GM21423 (cell line): ENCODE measurements around the gene CACNA2D2.

Source experiments
- ATAC-seq: cut with Tn5 transposase; IDR thresholded peaks from one replicate; pipeline ENCODE4 v1.9.1; 2021; ENCODE audit warnings: mild to moderate bottlenecking, moderate library complexity; ENCODE audit not compliant: unreplicated experiment

CACNA2D2 gene

DNA sequence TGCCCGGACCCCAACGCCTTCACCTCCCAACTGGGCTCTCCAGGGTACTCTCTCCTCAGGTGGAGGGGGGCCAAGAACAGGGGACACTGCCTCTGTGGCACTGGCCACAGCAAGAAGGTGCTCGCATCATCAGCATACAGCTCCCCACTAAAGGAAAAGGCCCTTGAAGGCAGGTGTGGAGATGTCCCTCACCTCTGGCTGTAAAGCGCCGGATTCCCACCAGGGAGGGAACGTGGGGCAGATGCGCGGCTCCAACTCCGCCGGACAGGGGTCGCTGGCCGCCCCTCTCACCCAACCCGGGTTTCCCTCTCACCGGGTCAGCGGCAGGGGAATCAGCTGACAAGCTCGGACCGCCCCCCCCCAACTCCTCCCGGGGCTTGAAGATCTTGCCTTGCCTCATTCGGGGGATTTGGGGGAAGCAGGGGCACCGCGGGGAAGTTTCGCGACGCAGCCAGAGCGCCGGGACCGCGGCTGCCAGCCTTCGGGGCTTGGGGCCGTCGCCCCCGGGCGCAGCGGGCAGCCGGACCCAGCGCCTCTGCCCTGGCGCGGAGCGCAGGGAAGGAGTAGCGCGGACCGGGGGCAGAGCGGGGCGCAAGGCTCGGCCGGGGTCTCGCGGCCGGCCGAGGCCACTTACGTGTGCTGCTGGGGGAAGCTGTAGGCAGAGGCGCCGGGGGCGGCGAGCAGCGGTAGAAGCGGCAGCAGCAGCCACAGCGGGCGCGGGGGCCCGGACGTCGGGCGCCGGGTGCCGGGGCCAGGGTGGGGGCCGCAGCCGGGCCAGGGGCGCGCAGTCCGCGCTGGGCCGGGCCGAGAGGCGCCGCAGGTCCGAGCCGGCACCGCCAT is 630 bp downstream of the CACNA2D2 start:
- ATAC-seq = no peak

DNA sequence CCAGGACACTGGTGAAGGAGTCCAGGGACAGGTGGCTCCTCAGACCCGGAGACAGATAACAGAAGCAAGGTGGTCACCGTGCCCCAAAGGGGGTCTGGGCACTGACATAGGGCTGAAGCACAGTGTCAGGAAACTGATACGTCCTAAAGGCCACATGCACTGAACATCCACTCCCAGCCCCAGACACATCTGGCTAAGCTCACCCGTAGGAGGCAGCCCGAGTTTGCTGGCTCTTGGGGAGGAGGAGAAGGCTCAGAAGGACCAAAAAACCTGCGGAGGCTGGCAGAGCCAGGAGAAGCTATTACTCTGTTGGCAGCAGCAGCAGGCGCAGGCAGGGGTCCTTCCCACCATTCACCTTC is 1.2 kb downstream of the CACNA2D2 start:
- ATAC-seq = no peak

DNA sequence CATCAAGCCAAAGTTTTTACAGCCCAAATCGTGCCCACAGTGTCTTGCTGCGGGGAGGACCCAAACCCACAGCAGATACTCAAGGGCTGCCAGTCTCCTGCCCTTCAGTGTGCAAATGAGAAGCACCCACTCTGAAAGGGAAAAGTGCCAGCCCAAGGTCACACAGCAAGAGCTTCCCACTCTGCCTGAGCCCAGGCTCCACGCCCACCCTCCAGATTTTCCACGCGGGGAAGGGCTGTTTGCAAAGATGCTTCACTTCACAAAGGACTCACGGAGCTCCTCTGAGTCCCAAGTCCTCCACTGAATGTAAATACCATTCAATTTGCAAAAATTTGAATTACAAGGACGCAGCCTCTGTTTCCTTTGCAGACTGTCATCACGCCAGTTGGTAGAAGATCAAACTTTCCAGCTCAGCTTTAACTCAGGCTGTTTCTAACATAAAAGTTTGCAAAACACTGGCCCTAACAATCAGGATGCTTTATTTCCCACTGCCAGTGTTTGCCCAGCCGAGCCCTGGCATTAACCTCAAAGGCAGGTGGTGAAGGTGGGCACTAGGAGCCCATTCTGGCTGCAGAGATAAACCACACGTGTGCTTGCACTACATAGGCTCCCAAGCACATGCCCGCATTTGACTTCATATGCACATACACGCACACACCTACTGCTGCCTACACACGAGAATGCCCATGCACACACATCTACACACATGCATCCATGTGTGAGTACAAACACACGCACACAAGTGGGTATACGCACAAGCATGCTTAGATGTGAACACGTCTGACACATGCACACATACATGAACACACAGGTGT is 7.6 kb downstream of the CACNA2D2 start:
- ATAC-seq = no peak

DNA sequence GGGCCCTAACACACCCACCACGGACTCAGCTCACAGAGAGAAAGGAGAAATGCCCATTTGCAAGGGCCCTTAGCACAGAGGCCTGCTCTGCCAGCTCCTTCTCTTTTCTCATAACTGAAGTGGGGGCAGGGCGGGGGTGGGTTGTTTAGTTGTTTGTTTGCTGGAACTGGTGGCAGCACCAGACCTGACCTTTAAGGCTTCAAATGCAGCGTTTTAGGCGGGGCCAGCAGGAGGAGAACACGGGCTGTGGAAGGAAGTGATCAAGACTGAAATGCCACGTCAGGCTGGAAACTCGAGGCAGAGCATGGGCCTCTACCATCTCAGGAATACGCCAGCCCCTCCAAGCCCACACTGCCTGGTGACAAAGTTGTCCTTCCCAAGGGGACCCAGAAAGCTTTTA is 9.3 kb downstream of the CACNA2D2 start:
- no peak for ATAC-seq

DNA sequence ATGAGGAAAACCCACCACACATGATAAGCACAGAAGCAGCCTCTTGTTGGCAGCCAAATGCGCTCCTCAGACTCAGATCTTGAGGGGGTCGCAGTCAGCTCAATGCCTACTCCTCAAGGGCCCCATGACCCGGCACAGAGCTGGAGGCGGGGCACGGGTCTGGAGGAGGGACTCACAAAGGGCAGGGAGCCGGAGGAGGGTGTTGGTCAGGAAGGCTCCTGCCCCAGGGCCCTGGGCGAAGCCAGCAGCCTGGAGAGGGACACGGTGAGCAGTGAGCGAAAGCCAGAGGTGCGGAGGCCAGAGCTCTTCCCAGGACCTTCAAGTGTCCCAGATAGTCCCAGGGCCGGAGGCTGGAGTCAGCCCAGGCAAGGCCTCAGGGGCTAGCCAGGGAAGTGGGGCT is 9.8 kb downstream of the CACNA2D2 start:
- no peak for ATAC-seq

DNA sequence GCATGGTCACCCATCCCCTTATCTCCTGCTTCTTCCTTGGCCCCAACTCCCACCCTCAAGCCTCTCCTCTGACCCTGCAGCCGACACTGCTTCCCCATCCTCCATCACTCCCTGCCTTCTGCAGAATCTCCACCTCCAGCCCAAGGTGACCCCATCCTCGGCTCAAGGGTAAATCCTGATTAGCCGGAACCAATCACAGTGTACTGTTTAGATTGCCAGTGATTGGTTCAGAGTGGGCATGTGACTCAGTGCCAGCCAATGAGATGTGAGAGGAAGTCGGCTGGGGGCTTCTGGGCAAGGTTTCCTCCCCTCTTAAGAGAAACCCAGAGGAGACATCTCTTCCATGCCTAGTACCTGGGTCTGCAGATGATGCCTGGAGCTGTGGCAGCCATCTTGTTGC is 10.3 kb downstream of the CACNA2D2 start:
- ATAC-seq = no peak

DNA sequence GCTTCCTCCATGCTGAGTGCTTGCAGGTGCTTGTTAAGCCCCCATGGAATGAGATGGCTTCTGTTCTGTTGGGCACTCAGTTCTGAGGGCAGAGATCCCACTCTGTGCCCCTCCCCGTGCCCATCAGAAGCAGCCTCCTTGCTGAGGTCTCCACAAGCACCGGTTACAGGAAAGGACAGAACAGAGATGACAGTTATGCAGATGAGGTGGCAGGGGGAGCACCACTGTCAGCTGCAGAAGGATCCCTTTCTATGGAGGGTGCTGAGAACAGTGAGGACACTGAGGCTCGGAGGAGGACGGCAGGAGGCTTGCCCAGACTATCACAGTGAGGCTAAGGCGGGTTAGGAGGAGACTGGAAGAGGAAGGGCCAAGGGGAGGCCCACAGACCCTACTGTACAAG is 12.4 kb downstream of the CACNA2D2 start:
- no peak for ATAC-seq

DNA sequence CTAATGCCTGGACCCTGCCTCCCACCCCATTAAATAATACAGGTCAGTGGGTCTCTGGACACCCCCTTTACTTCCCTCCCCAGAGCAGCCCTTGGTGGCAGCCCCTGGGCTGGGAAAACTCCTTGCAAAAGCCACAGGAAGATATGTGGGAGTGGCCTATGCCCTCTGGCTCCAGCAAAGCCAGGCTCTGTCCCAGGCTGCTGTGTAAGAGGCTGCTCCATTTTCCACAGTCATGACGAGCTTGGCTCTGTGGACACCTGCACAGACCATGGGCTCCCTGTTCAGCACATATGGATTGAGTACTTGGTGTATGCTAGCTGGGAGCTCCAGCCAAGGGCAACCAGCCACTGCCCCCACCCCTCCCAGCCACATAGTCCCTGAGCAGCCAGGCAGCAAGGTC is 13.0 kb downstream of the CACNA2D2 start:
- no peak for ATAC-seq

DNA sequence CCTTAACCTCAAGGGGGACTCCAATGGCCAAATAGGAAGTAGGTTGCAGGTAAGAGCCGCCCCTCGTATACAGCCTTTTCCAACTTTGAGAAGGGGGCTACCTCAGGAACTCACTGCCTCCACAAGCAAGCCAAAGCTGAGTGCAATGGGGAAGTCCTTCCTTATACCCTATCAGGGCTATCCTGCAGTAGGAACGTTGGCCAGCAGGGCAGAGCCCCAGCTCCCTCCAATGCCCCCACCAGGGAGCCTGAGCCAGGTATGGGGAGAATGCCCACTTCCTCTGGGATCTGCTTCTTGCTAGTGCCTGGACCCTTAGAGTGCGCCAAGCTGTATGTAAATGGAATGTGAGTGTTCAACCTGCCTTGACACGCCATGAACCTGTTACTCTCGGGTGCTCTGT is 16.3 kb downstream of the CACNA2D2 start:
- ATAC-seq = no peak

DNA sequence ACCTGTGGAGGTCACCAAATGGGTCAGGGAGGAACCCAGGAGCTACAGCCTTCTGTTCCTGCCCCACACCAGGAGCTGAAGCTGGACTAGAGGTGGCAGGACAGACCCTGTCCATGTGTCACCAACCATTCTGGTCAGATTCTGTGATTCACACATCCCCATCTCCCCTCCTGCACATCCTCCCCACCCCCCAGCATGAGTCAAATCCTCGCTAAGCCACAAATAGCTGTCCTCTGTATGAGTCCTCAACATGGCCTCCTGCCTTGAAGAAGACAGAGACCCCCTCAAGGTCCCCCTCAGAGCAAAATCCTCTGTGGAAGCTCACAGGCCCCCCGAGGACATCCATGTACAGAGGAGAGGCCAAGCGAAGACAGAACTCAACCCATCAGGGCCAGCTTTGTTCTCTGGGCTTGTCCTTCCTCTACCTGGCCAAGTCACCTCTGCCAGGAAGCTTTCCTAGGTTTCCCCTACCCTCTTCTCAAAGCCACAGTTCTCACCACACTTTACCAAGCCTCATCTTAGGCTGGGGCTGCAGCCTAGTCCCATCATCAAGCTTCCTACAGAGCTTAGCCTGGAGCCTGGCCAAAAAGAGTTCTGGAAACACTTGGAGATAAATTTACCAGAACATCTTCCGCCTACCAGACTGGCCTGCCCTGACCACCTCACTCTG is 17.1 kb downstream of the CACNA2D2 start:
- ATAC-seq = no peak

DNA sequence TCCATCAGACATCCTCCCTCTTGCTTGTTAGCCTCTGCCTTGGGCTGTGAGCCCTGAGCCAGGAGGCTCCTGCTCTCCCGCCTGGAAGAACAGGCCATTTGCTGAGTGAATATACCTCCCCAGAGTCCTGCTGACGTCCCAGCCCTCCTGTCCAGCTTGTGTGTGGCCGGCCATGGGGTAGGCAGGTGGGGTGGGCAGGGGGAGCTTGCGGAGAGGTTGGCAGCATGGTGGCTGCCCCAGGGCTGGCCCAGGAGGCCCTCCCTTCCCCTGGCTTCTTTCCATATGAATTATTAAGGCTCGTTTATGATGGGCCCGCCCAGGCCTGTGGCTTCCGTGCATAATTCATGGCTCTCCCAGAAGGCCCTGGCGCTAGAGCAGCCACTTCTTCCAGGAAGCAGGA is 18.7 kb downstream of the CACNA2D2 start:
- no peak for ATAC-seq

DNA sequence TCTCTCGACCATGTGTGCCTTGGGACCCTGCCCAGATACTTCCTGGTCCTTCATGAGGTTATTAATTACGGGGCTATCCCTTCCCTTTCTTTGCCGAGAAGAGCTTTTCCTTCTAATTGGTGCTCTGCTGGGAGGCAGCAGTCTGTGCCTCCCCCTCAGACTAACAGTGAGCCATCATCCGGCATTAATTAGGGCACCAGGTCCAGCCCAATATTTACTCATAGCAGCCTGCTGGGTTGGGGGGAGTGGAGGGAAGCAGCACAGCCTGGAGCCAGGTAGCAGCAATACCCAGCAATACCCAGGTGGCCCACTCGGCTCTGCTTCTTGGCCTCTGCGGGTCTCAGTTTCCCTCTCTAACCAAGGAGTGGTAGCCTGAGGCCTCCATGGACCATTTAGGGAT is 20.1 kb downstream of the CACNA2D2 start:
- ATAC-seq = no peak

DNA sequence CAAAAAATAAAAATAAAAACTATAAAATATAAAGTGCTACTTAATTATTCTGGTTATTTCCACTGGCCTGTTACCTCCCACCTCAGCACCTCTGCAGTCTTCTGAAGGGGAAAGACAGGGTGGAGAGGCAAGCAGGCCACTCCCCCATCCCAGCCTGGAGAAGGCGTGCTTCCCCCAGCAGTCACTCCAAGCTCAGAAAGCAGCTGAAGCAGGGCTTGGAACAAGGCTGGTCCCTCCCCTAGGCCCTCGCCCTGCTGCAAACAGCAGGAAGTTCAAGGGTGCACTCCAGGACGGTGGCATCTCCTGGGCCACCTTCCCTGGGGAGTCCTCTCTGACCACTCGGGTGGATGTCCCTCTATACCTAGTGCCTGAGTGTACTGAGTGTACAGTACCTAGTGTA is 21.4 kb downstream of the CACNA2D2 start:
- ATAC-seq = no peak

DNA sequence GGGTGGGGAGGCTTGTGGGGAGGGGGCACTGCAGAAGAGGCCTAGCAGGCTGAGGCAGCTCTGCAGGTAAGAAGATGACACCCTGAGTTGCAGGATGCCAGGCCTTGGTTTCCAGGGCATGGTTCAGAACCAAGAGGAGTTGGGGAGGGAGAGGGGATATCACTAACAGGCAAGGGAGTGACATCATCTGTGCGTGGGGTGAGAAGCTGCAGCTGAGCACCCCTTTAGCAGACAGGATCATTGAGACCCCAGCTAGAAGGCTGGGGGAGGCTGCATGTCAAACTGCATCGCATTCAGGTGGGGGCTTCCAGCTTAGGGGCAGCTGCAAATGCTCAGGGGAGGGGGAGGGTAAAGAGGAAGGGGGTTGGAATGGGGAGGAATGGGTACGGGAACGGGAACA is 23.0 kb downstream of the CACNA2D2 start:
- ATAC-seq = no peak

DNA sequence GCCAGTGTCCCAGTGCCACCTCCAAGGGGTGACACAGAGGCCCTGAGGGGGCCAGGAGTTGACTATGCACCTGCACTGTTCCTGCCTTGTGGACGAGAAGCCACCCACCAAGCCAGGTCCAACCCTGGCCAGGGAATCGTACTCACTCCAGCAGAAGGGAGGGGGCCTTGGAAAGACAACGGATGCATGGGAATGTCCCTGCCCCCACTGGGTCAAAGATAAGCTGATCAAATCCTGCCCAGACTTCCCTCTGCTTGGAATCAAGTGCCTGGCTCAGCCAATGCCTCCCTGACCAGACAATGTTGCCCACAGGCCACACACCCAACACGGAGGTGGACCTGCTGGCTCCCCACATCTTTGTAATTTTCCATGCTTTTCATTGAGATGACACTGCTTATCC is 23.9 kb downstream of the CACNA2D2 start:
- ATAC-seq = no peak

DNA sequence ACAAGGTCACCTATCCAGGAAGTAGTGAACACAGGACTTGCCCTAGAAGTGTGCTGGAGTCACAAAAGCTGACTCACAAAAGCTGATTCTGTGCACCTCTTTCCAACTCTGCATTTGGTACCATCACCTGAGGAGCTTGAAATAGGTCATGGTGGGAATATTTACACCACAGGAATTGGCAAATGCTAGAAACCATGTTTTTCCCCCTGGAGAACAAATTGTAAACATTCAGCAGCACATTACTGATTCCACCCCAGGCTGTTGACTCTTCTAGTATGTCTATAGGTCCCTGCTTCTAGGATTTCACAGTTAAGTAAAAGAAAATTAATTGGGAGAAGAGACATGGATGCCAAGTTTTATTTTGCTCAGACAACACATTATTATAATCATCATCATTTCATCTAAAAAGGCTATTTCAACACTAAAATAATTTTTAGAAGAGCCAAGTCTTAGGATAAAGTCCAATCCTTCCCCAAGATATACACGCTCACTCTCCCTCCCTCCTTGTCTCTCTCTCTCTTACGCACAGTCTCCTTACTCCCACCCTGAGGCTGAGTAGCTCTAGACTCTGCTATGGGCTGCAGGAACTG is 24.7 kb downstream of the CACNA2D2 start:
- ATAC-seq = no peak

DNA sequence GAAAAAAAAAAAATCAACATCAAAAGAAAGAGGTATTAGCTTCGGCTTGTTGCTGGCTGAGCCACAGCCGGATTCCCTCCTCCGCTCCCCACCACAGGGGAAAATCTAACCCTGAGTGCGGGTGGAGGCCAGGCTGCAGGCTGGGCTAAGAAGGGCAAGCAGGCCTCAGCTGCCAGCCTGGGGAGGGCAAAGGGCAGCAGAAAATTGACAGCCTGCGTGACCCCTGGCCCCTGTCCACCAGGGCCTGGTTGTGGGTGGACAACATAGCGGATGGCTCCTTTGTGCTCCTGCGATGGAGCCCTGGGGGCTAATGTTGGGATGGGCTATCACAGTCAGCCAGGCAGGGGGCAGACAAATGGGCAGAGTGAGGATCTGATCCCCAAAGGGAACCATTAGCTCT is 25.4 kb downstream of the CACNA2D2 start:
- no peak for ATAC-seq

DNA sequence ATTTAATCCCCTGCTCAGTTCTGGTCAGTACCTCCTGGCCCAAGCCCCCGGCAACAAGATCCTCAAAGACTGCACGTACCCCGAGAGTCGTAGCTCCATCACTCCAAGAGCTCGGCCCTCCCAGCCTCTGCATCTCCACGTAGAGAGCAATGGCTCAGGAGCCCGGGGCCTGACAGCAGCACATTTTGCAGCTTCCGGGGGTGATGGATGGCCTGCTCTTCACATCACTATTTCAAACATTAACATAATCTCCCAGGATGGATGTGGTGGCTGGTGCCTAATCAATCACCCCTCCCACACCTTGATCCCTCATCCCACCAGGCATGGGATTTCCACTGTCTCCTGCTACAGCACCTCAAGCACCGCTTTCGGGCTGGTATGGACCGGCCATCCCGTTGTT is 28.1 kb downstream of the CACNA2D2 start:
- ATAC-seq = no peak

DNA sequence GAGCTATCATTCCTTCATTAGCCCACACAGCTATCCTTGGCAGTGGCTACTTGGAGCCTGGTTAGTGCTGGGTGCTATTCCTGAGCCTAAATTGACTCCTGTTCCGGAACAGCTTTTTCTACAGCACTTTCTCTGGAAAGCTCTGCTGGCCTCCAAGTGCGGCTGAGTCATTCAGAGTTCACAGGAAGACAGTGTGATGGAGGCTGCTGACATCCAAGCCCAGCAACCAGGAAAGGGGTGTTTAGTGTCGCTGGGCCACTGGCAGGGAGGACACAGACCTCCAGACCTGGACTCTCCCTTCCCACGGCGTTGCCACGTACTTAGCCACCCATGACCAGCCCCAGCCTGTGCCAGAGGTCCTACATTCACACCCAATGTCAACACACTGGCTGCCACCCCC is 28.7 kb downstream of the CACNA2D2 start:
- ATAC-seq = no peak

DNA sequence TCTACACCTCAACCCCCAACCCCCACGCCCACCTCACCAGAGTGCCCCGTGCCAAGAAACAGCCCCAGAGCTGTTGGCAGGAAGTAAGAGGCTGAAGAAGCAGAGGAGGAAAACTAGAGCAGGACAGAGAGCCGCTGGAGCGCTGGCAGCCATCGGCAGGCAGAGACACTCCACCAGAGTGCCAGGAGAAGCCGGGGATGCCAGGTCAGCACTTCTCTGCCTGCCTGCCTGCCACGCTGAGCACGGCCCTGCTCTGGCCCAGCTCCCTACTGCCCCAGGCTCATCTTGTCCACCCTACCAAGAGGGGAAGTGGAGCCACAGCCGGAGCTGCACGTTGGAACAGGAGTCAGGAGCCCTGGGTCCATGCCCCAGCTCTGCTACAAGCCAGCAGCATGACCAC is 29.7 kb downstream of the CACNA2D2 start:
- no peak for ATAC-seq

DNA sequence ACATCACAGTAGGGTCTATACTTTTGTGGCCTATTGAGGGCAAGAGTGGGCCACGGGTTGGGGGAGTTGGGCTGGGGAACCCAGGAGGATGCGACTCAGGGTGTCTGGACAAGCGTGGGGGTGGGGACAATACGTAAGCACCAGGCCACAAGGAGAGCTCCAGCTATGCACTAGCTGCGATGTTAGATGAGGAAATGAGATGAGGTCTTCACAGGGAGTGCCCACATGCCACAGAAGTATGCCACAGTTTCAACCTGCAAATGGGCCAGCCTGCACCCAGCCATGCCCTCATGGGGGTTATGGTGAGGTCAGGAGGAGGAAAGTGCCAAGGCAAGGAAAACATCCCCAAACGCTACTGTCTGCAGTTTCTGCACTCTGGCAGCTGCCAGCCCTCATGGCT is 30.5 kb downstream of the CACNA2D2 start:
- ATAC-seq = no peak

DNA sequence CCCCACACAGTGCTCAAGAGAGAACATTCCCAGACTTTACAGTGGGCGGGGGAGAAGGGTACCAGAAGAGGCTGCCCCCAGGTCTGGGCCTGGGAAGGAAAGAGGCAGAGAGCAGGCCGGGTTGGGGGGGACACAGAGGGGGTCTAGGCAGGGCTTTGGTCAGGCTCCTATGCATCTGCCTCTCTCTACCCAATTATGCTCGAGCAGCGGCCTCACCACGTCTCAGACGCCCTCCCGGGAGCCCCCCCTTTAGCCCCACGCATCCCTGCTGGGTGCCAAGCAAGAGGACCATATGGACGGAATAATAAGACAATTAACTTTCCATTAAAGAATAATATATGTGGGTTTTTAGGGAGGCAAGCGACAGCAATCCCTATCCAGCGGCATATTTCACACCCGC is 32.8 kb downstream of the CACNA2D2 start:
- no peak for ATAC-seq
